GM18505 (cell line): ENCODE measurements around the gene RNU6-9.
"Not testable (repeated sequence)": the region's sequence is repeated elsewhere in the genome, so short reads cannot be mapped to it uniquely, and the experiment has no call there.

Source experiments
- ATAC-seq: cut with Tn5 transposase; IDR thresholded peaks from one replicate; pipeline ENCODE4 v1.9.1; 2021; ENCODE audit not compliant: unreplicated experiment
- POLR2A ChIP-seq: IDR thresholded peaks from 4 replicates; pipeline ENCODE4 v1.6.1; 2011; ENCODE audit warnings: borderline replicate concordance; ENCODE audit not compliant: insufficient read depth, insufficient read length; ENCODE audit errors: extremely low read depth

RNU6-9 gene

DNA sequence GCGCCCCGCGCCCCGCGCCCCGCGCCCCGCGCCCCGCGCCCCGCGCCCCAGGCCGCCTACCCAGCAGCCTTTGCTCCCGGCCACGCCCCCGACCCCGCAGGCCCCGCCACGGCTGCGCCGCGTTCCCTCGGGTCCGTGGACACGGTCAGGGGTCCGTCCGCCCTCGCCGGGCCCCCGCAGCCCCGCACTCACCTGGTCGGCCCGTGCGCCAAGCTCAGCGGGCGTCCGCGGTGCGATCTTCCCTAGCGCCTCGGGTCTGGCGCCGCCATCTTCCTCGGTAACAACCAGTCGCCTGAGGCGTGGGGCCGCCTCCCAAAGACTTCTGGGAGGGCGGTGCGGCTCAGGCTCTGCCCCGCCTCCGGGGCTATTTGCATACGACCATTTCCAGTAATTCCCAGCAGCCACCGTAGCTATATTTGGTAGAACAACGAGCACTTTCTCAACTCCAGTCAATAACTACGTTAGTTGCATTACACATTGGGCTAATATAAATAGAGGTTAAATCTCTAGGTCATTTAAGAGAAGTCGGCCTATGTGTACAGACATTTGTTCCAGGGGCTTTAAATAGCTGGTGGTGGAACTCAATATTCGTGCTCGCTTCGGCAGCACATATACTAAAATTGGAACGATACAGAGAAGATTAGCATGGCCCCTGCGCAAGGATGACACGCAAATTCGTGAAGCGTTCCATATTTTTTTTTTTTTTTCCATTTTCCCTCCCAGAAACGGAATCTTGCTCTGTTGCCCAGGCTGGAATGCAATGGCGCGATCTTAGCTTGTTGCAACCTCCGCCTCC is at the start of gene RNU6-9, which contains the start of gene MED16:
Gene RNU6-9 (plus strand): TSS at position 591 of the 796 bp plus-strand sequence.
Gene MED16 (minus strand): TSS at position 294 of the 796 bp plus-strand sequence. CDS start 2,056 bp downstream, outside the sequence.
- TF ChIP-seq POLR2A, result peak; percentile 74
- peak; percentile 67 for ATAC-seq

DNA sequence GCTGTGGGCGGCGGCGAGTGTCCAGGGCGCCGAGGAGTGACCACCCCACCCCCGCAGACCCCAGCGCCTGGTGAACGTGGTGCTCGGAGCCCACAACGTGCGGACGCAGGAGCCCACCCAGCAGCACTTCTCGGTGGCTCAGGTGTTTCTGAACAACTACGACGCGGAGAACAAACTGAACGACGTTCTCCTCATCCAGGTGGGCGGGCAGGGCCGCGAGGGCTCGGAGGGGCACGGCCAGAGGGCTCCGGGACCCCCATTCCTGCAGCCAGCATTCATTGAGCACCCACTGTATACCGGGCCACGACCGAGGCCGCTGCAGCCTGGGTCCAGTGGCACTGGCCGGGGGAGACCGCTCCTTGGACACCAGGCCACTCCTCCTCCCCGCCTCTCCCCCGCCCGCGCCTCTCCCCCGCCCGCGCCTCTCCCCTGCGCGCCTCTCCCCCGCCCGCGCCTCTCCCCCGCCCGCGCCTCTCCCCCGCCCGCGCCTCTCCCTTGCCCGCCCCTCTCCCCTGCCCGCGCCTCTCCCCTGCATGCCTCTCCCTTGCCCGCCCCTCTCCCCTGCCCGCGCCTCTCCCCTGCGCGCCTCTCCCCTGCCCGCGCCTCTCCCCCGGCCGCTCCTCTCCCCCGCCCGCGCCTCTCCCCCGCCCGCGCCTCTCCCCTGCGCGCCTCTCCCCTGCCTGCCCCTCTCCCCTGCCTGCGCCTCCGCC is 49.3 kb upstream of the RNU6-9 start:
- ATAC-seq, result no peak
- TF ChIP-seq POLR2A, result no peak

DNA sequence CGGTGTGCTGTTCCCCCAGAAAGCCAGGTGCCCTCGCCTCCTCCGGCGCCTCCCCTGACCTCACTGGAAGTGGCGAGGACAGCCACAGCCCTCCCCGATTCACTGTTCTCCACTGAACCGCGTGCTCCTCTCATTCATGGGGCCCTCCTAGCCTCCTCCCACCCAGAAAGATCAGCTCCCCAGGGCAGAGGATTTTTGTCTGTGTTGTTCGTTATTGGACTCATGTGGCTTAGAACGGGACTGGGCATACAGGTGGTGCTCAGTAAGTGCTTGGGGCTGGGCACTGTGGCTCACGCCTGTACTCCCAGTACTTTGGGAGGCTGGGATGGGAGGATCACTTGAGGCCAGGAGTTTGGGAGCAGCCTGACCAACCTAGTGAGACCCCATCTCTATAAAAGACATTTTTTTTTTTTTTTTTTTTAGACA is 48.7 kb upstream of the RNU6-9 start:
- no peak for TF ChIP-seq POLR2A
- no peak for ATAC-seq

DNA sequence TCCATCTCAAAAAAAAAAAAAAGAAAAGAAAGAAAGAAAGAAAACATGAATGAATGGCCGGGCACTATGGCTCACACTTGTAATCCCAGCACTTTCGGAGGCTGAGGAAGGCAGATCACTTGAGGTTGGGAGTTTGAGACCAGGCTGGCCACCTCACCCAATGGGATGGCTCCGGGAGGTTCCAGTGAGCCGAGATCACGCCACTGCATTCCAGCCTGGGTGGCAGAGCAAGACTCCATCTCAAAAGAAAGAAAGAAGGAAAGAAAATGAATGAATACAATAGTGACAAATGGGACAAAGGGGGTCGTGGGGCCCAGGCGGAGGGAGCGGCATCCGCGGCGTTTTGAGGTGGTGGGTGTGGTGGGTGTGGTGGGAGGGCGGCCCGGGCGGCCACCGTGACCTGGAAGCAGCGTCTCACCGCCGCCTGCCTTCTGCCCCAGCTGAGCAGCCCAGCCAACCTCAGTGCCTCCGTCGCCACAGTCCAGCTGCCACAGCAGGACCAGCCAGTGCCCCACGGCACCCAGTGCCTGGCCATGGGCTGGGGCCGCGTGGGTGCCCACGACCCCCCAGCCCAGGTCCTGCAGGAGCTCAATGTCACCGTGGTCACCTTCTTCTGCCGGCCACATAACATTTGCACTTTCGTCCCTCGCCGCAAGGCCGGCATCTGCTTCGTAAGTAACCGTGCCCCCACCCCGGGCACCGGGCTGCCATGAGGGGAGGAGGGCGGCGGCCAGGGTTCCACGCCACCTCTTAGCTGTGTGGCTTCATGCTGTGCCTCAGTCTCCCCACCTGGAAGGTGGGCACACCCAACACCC is 47.4 kb upstream of the RNU6-9 start:
- no peak for ATAC-seq
- no peak for TF ChIP-seq POLR2A

DNA sequence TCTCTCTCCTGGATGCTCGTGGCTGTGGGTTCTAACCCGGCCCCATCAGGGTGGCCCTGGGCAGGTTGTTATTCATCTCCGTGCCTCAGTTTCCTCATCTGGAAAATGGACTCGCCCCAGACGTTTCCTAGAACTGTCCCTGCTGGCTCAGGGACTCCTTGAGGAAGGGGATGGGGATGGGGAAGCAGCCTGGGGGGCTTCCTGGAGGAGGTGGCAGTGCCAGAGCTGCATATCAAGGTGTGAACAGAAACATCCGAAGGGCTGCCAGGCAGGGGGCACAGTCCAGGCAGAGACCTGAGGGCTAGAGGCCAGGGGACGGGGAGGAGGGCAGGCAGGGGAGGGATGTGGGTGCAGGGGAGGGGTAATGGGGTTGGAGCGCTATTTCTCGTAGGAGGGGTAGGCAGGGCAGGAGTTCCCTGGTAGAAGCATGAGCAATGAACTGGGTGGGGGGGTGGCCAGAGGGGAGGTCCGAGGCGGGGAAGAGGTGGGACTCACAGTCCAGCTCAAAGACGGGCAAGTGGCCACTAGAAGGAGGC is 44.8 kb upstream of the RNU6-9 start:
- no peak for ATAC-seq

DNA sequence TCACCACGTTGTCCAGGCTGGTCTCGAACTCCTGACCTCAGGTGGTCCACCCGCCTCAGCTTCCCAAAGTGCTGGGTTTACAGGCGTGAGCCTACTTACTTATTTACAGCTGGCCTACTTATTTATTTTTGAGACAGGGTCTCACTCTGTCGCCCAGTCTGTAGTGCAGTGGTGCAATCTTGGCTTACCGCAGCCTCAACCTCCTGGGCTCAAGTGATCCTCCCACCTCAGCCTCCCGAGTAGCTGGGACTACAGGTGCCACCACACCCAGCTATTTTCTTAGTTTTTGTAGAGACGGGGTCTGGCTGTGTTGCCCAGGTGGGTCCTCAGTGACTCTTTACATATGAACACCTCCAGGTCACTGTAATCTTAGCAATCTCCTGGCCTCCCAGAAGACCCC is 44.1 kb upstream of the RNU6-9 start:
- ATAC-seq, result not testable (repeated sequence)

More for the DNA sequence above, 44.8 kb upstream of the RNU6-9 start:
- TF ChIP-seq POLR2A, result no peak

DNA sequence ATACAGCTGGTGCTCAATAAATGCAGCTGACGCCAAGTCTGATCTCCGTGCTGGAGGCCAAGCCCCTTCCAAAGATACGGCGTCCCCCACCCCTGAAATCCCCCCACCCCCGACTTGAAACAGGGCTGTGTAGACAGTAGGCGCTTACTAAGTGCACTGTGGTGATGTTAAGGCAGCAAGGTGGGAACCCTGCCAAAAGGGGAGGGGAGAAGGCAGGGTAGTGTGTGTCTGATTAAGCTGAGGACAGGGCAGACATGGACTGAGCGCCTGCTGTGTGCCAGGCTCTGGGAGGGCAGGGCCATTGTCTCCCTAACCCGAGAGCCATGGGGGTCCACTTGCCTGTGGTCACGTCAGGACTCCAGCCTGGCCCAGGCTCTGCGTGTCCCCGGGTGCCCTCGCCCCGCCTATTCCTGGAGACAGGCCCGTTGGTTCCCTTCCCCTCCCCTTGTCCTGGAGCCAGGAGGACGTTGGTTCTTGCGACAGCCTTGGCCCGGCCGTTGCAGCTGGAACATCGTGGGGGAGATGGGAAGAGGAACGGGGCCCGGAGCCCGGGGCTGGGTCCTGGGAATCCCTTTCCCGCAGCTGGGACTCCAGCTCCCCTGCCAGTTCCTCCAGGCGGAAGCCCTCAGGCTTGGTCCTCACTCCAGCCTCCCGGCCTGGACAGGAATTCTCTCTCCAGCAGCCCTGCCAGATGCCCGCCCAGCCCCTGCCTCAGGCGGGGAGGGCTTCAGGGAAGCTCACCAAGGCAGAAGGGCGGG is 42.9 kb upstream of the RNU6-9 start:
- no peak for ATAC-seq
- no peak for TF ChIP-seq POLR2A

DNA sequence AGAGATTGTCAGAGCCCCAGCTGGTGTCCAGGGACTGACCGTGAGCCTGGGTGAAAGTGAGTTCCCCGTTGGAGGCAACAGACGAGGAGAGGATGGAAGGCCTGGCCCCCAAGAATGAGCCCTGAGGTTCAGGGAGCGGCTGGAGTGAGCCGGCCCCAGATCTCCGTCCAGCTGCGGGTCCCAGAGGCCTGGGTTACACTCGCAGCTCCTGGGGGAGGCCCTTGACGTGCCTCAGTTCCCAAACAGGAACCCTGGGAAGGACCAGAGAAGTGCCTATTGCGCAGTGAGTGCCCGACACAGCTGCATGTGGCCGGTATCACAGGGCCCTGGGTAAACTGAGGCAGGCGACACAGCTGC is 42.3 kb upstream of the RNU6-9 start:
- ATAC-seq, result no peak

DNA sequence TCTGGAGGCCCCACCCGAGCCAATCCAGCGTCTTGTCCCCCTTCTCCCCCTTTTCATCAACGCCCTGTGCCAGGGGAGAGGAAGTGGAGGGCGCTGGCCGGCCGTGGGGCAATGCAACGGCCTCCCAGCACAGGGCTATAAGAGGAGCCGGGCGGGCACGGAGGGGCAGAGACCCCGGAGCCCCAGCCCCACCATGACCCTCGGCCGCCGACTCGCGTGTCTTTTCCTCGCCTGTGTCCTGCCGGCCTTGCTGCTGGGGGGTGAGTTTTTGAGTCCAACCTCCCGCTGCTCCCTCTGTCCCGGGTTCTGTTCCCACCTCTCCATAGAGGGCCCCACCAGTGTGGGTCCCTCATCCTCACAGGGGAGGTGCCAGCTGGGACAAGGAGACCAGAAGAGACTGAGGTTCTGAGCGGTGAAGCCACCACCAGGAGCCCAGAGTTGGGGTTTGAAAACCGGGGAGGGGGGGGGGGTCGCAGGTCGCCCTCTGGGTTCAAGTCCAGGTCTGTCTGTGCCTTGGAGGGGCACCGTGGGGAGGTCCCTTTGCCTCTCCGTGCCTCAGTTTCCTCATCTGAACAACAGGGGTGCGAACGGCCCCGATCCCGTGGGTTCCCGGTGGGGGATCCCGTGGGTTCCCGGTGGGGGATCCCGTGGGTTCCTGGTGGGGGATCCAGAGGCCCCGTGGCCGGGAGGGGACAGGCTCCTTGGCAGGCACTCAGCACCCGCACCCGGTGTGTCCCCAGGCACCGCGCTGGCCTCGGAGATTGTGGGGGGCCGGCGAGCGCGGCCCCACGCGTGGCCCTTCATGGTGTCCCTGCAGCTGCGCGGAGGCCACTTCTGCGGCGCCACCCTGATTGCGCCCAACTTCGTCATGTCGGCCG is 40.9 kb upstream of the RNU6-9 start, which contains the start of gene ELANE:
Gene ELANE (plus strand): TSS at position 168 of the 878 bp plus-strand sequence. CDS start 26 bp downstream, at position 194.
- ATAC-seq, result no peak
- TF ChIP-seq POLR2A, result no peak

More for the DNA sequence above, 42.3 kb upstream of the RNU6-9 start:
- TF ChIP-seq POLR2A, result no peak

DNA sequence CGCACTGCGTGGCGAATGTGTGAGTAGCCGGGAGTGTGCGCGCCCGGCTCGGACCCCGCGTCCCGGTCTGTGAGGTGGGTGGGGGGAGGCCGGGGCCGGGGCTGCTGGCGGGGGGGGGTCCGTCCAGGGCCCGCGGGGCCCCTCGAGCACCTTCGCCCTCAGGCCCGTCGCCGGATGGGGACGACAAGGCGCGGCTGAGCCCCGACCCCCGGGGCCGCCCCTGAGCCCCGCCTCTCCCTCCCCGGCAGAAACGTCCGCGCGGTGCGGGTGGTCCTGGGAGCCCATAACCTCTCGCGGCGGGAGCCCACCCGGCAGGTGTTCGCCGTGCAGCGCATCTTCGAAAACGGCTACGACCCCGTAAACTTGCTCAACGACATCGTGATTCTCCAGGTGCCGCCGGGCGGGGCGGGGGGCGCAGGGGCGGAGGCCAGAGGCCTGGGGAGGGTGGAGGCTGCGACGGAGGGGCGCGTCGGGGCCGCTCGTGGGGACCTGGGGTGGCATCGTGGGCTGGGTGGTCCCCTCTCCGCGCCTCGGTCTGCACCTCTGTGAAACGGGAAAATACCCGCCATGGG is 40.2 kb upstream of the RNU6-9 start:
- no peak for ATAC-seq

DNA sequence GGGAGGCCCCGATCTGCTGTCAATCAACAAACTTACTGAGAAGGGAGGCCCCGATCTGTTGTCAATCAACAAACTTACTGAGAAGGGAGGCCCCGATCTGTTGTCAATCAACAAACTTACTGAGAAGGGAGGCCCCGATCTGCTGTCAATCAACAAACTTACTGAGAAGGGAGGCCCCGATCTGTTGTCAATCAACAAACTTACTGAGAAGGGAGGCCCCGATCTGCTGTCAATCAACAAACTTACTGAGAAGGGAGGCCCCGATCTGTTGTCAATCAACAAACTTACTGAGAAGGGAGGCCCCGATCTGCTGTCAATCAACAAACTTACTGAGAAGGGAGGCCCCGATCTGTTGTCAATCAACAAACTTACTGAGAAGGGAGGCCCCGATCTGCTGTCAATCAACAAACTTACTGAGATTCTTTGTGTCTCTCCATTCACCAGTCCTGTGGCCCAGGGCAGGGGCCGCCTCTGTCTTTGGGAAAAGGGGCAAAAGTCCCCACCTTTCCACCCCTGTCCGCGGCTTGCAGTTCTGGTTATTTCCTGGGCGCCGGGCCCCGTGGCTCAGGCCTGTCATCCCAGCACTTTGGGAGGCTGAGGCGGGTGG is 39.6 kb upstream of the RNU6-9 start:
- not testable (repeated sequence) for ATAC-seq

More for the DNA sequence above, 40.2 kb upstream of the RNU6-9 start:
- TF ChIP-seq POLR2A, result no peak
